GM23248 (cell line): Measurements from ENCODE around the gene LIMCH1.

ENCODE experiments used
- EZH2 ChIP-seq: fragments of 200-600 bp; sonication (generic); IDR thresholded peaks from 2 replicates; pipeline ENCODE4 v1.6.1; 2018; ENCODE audit warnings: antibody characterized with exemption, mild to moderate bottlenecking; ENCODE audit not compliant: insufficient read depth, poor library complexity, severe bottlenecking
- EZH2phosphoT487 ChIP-seq: fragments of 200-600 bp; sonication (generic); IDR thresholded peaks from 2 replicates; pipeline ENCODE4 v1.6.1; 2018; ENCODE audit warnings: antibody characterized with exemption, moderate library complexity, mild to moderate bottlenecking, low read depth; ENCODE audit not compliant: insufficient read depth

- TF ChIP-seq EZH2phosphoT487 (no peak), EZH2 (no peak)
Measured at GRCh38 chr4:41635441-41635840, 97.5 kb downstream of the LIMCH1 start.
